Neural cell (in vitro differentiated cells): ENCODE results near the gene NOC2L. TPM values are rescaled to one million over a fixed set of nuclear protein-coding genes. Genes with fewer than 3 reads are reported as not detected.

ENCODE experiments used
- H2AFZ ChIP-seq: fragments of 200-600, 300-800 bp; sonication (generic), shearing (Covaris generic); 2 replicates; pipeline ENCODE4 v1.6.0; 2014; ENCODE audit warnings: low read depth, mild to moderate bottlenecking, antibody characterized with exemption, low read length, moderate library complexity
- H3F3A ChIP-seq: fragments of 200-600 bp; shearing (Covaris generic); 2 replicates; pipeline ENCODE4 v1.6.1; 2016; ENCODE audit warnings: mild to moderate bottlenecking, moderate library complexity, mixed read lengths, antibody characterized with exemption, low read length; ENCODE audit not compliant: insufficient read depth, poor library complexity, severe bottlenecking
- H3K27ac ChIP-seq: fragments of 200-600, 300-800 bp; sonication (generic), shearing (Covaris generic); 2 replicates; pipeline ENCODE4 v1.5.1; 2014; ENCODE audit warnings: mild to moderate bottlenecking, low read length, moderate library complexity
- H3K27me3 ChIP-seq: fragments of 300-800, 200-600 bp; sonication (generic), shearing (Covaris generic); 2 replicates; pipeline ENCODE4 v1.6.0; 2014; ENCODE audit warnings: mild to moderate bottlenecking, low read depth, low read length, moderate library complexity; ENCODE audit not compliant: insufficient read depth
- H3K36me3 ChIP-seq: fragments of 300-800, 200-600 bp; sonication (generic), shearing (Covaris generic); 2 replicates; pipeline ENCODE4 v1.5.1; 2014; ENCODE audit warnings: mild to moderate bottlenecking, antibody characterized with exemption, low read length, moderate library complexity; ENCODE audit not compliant: insufficient read depth
- H3K4me2 ChIP-seq: fragments of 300-800, 200-600 bp; sonication (generic), shearing (Covaris generic); 2 replicates; pipeline ENCODE4 v1.6.0; 2014; ENCODE audit warnings: mild to moderate bottlenecking, low read length
- H3K4me3 ChIP-seq: fragments of 300-800, 200-600 bp; sonication (generic), shearing (Covaris generic); 2 replicates; pipeline ENCODE4 v1.5.1; 2014; ENCODE audit warnings: mild to moderate bottlenecking, low read length, moderate library complexity
- H3K79me2 ChIP-seq: fragments of 200-600 bp; shearing (Covaris generic); replicated peaks from 2 replicates; pipeline ENCODE4 v1.6.0; 2014; ENCODE audit warnings: mild to moderate bottlenecking, low read length, moderate library complexity; ENCODE audit not compliant: insufficient read depth
- H3K9ac ChIP-seq: fragments of 300-800, 200-600 bp; sonication (generic), shearing (Covaris generic); 2 replicates; pipeline ENCODE4 v1.6.1; 2016; ENCODE audit warnings: mild to moderate bottlenecking, low read length, mixed read lengths
- H3K9me2 ChIP-seq: fragments of 200-600 bp; shearing (Covaris generic); 2 replicates; pipeline ENCODE4 v1.6.1; 2016; ENCODE audit warnings: mild to moderate bottlenecking, low read length, mixed read lengths; ENCODE audit not compliant: insufficient read depth
- H3K9me3 ChIP-seq: fragments of 200-600, 300-800 bp; sonication (generic), shearing (Covaris generic); 2 replicates; pipeline ENCODE4 v1.6.1; 2016; ENCODE audit warnings: mild to moderate bottlenecking, mixed run types, low read length, moderate library complexity, mixed read lengths
- H4K20me1 ChIP-seq: fragments of 200-600 bp; shearing (Covaris generic); 2 replicates; pipeline ENCODE4 v1.6.1; 2016; ENCODE audit warnings: mild to moderate bottlenecking, mixed run types; ENCODE audit not compliant: insufficient read depth
- CTCF ChIP-seq: fragments of 450-650 bp; IDR thresholded peaks from 2 replicates; pipeline ENCODE4 v1.5.1; 2014; ENCODE audit warnings: antibody characterized with exemption, mild to moderate bottlenecking, moderate library complexity; ENCODE audit not compliant: poor library complexity, severe bottlenecking
- EP300 ChIP-seq: fragments of 450-650 bp; conservative IDR thresholded peaks from 2 replicates; pipeline ENCODE4 v1.6.1; 2014; ENCODE audit warnings: antibody characterized with exemption, mild to moderate bottlenecking, moderate library complexity; ENCODE audit not compliant: poor library complexity, severe bottlenecking
- EZH2 ChIP-seq: fragments of 200-600, 300-800 bp; shearing (Covaris generic), sonication (generic); IDR thresholded peaks from 2 replicates; pipeline ENCODE4 v1.6.1; 2014; ENCODE audit warnings: antibody characterized with exemption, low read length, borderline replicate concordance, mild to moderate bottlenecking; ENCODE audit not compliant: insufficient read depth, poor library complexity, severe bottlenecking
- MXI1 ChIP-seq: fragments of 450-650 bp; conservative IDR thresholded peaks from 2 replicates; pipeline ENCODE4 v1.6.1; 2014; ENCODE audit warnings: antibody characterized with exemption, mild to moderate bottlenecking; ENCODE audit not compliant: poor library complexity, severe bottlenecking
- POLR2AphosphoS5 ChIP-seq: IDR thresholded peaks from 2 replicates; pipeline ENCODE4 v1.6.1; 2012
- RAD21 ChIP-seq: fragments of 450-650 bp; conservative IDR thresholded peaks from 2 replicates; pipeline ENCODE4 v1.6.1; 2014; ENCODE audit warnings: antibody characterized with exemption, mild to moderate bottlenecking, moderate library complexity
- SMC3 ChIP-seq: fragments of 450-650 bp; conservative IDR thresholded peaks from 2 replicates; pipeline ENCODE4 v1.6.1; 2014; ENCODE audit warnings: antibody characterized with exemption, mild to moderate bottlenecking, moderate library complexity; ENCODE audit not compliant: poor library complexity
- TAF1 ChIP-seq: IDR thresholded peaks from 2 replicates; pipeline ENCODE4 v1.6.1; 2012; ENCODE audit warnings: low read depth
- polyA plus RNA-seq: library from polyadenylated mRNA; depleted of rRNA; stranded (reverse); fragments of >200 nt; gene quantifications from 2 replicates; pipeline ENCODE4 v1.2.3, GENCODE V29; 2014
- TF ChIP-seq, protein P1 (sequence below): IDR thresholded peaks from 2 replicates; pipeline ENCODE4 v1.6.1; 2012; ENCODE audit warnings: borderline replicate concordance

Gene NOC2L
- polyA plus RNA-seq, 1 donor from 2014 or later: 77.2 TPM

- Histone ChIP-seq H3K9me3 (no peaks in the 10 kb centered on the region), H4K20me1 (no peaks in the 10 kb centered on the region), H3K4me2 (no peak overlapping the region), H3K27me3 (no peaks in the 10 kb centered on the region), H3K9ac (no peak overlapping the region), H3K4me3 (no peak overlapping the region), H3K27ac (no peak overlapping the region), H3K79me2 (no peaks in the 10 kb centered on the region), H3F3A (no peaks in the 10 kb centered on the region), H3K36me3 (no peaks in the 10 kb centered on the region), H2AFZ (no peak overlapping the region), H3K9me2 (no peaks in the 10 kb centered on the region)
- TF ChIP-seq EP300 (no peak), EZH2 (no peak), SMC3 (no peak), TAF1 (no peak), RAD21 (no peak), POLR2AphosphoS5 (no peak)
- TF ChIP-seq, protein P1, sequence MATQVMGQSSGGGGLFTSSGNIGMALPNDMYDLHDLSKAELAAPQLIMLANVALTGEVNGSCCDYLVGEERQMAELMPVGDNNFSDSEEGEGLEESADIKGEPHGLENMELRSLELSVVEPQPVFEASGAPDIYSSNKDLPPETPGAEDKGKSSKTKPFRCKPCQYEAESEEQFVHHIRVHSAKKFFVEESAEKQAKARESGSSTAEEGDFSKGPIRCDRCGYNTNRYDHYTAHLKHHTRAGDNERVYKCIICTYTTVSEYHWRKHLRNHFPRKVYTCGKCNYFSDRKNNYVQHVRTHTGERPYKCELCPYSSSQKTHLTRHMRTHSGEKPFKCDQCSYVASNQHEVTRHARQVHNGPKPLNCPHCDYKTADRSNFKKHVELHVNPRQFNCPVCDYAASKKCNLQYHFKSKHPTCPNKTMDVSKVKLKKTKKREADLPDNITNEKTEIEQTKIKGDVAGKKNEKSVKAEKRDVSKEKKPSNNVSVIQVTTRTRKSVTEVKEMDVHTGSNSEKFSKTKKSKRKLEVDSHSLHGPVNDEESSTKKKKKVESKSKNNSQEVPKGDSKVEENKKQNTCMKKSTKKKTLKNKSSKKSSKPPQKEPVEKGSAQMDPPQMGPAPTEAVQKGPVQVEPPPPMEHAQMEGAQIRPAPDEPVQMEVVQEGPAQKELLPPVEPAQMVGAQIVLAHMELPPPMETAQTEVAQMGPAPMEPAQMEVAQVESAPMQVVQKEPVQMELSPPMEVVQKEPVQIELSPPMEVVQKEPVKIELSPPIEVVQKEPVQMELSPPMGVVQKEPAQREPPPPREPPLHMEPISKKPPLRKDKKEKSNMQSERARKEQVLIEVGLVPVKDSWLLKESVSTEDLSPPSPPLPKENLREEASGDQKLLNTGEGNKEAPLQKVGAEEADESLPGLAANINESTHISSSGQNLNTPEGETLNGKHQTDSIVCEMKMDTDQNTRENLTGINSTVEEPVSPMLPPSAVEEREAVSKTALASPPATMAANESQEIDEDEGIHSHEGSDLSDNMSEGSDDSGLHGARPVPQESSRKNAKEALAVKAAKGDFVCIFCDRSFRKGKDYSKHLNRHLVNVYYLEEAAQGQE: no peak
Observed at GRCh38 chr1:908661-909060, 50.4 kb downstream of the NOC2L start.

DNA sequence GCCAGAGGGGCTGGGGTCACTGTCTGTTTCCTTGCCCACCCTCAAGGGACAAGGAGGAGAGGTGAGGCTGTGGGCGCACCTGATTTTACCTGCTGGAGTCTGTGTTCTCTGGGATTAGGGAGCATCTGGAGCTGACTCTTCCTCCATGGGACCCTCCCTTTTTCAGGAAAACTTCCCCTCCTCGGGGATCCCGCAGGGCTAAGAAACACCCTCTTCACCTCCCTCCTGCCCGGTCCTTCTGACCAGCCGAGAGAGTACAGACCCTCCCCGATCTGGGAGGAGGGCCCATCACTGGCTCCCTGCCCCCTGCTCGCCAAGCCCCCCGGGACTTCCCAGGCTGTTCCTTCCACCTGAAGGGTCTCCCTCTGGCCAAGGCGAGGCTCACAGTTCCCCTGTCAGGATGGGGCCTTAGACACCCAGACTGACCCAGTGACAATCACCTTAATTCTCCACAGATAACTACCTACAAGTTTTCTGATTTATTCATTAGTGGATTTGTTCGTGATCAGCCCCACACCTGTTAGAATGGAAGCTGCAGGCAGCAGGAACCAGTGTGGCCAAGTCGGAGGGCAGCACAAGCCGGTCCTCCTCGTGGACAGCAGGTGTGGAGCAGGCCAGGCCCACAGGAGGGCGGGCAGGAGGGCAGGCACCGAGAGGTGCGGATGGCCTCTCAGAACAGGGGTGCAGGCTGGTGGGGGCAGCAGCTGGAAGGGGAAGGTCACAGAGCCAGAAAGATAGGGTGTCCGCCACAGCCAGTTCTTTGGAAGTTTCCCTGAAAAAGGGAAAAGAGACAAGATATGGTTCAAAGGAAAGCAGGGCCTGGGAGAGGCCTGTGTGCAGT, 51.2 kb downstream of the NOC2L start:
- Histone ChIP-seq H3K9me3 (no peaks in the 10 kb centered on the region), H3K27ac (no peak overlapping the region), H3K4me3 (no peak overlapping the region), H3F3A (no peaks in the 10 kb centered on the region), H3K79me2 (no peaks in the 10 kb centered on the region), H3K36me3 (no peaks in the 10 kb centered on the region), H4K20me1 (no peaks in the 10 kb centered on the region), H3K4me2 (no peak overlapping the region), H3K9ac (no peak overlapping the region), H2AFZ (no peak overlapping the region), H3K27me3 (no peaks in the 10 kb centered on the region), H3K9me2 (no peaks in the 10 kb centered on the region)
- no peak for TF ChIP-seq SMC3
- no peak for TF ChIP-seq RAD21
- TF ChIP-seq POLR2AphosphoS5: no peak
- no peak for TF ChIP-seq EZH2
- no peak for TF ChIP-seq TAF1

GRCh38 chr1:906600-907420, 52.2 kb downstream of the NOC2L start:
- Histone ChIP-seq H3K36me3 (no peaks in the 10 kb centered on the region), H3K79me2 (no peaks in the 10 kb centered on the region), H3K9me2 (no peaks in the 10 kb centered on the region), H3K27me3 (no peaks in the 10 kb centered on the region), H2AFZ (no peak overlapping the region), H3K4me2 (no peak overlapping the region), H3K4me3 (no peak overlapping the region), H3K9ac (no peak overlapping the region), H3F3A (no peaks in the 10 kb centered on the region), H4K20me1 (no peaks in the 10 kb centered on the region), H3K27ac (no peak overlapping the region), H3K9me3 (no peaks in the 10 kb centered on the region)
- no peak for TF ChIP-seq TAF1
- no peak for TF ChIP-seq EZH2
- no peak for TF ChIP-seq SMC3
- no peak for TF ChIP-seq MXI1
- TF ChIP-seq RAD21: no peak
- no peak for TF ChIP-seq EP300
- TF ChIP-seq POLR2AphosphoS5: no peak
- TF ChIP-seq, protein P1: no peak
- TF ChIP-seq CTCF: no peak
